HEK293 (cell line): Measurements from ENCODE around the gene PNPLA6.

Experiments used
- CTCF ChIA-PET: fragments of 350-600 bp; formaldehyde crosslinking; extraction: SDS; loops from one replicate; lab custom pipeline; 2021; ENCODE audit warnings: antibody characterized with exemption; lab: Yijun Ruan, JAX
- POLR2A ChIA-PET: fragments of 300-600 bp; formaldehyde crosslinking; extraction: SDS; loops from one replicate; lab custom pipeline; 2020; ENCODE audit warnings: antibody characterized with exemption, inconsistent platforms; lab: Yijun Ruan, JAX
- H3K27ac ChIP-seq: fragments of 200-500 bp; sonication (Bioruptor generic); 2 replicates; pipeline ENCODE4 v1.5.1; 2014; ENCODE audit warnings: low read depth, low read length, control low read depth, inconsistent platforms; ENCODE audit errors: extremely low read depth
- H3K36me3 ChIP-seq, 2 experiments: fragments of 200-500 bp in 1 of 2; sonication (Bioruptor generic) in 1 of 2; 1 replicate in 1 of 2; 2 replicates in 1 of 2; pipeline ENCODE4 v1.5.1; 2014 to 2017; ENCODE audit warnings: inconsistent platforms in 2 of 2, low read length in 2 of 2; ENCODE audit not compliant: control insufficient read depth in 2 of 2, insufficient read depth in 1 of 2
- H3K4me1 ChIP-seq: fragments of 200-500 bp; sonication (Bioruptor generic); 2 replicates; pipeline ENCODE4 v1.5.1; 2014; ENCODE audit warnings: mild to moderate bottlenecking, low read length, inconsistent platforms; ENCODE audit not compliant: control insufficient read depth, insufficient read depth
- H3K4me3 ChIP-seq: 2 replicates; pipeline ENCODE4 v1.5.1; 2011; ENCODE audit warnings: low read depth, mild to moderate bottlenecking, control low read depth, low read length, moderate library complexity
- H3K9me3 ChIP-seq: fragments of 200-500 bp; sonication (Bioruptor generic); 2 replicates; pipeline ENCODE4 v1.5.1; 2014; ENCODE audit warnings: low read depth, low read length, inconsistent platforms; ENCODE audit not compliant: control insufficient read depth, insufficient read depth
- GFI1B ChIP-seq: fragments of 450-650 bp; formaldehyde crosslinking; IDR thresholded peaks from 2 replicates; pipeline ENCODE4 v1.5.1; 2016; ENCODE audit warnings: missing biosample characterization, missing genetic modification characterization
- GLI4 ChIP-seq: fragments of 450-650 bp; formaldehyde crosslinking; IDR thresholded peaks from 2 replicates; pipeline ENCODE4 v1.5.1; 2016; ENCODE audit warnings: missing biosample characterization, missing genetic modification characterization
- KLF10 ChIP-seq: fragments of 450-650 bp; IDR thresholded peaks from 2 replicates; pipeline ENCODE4 v1.5.1; 2018; ENCODE audit warnings: missing biosample characterization, mild to moderate bottlenecking, missing genetic modification characterization
- KLF16 ChIP-seq: fragments of 450-650 bp; formaldehyde crosslinking; IDR thresholded peaks from 2 replicates; pipeline ENCODE4 v1.5.1; 2017; ENCODE audit warnings: missing biosample characterization, missing genetic modification characterization
- KLF7 ChIP-seq: fragments of 450-650 bp; formaldehyde crosslinking; IDR thresholded peaks from 2 replicates; pipeline ENCODE4 v1.5.1; 2016; ENCODE audit warnings: missing biosample characterization, missing genetic modification characterization, borderline replicate concordance
- KLF8 ChIP-seq: fragments of 450-650 bp; formaldehyde crosslinking; IDR thresholded peaks from 2 replicates; pipeline ENCODE4 v1.5.1; 2016; ENCODE audit warnings: missing biosample characterization, missing genetic modification characterization
- KLF9 ChIP-seq: fragments of 450-650 bp; formaldehyde crosslinking; IDR thresholded peaks from 2 replicates; pipeline ENCODE4 v1.5.1; 2016; ENCODE audit warnings: missing biosample characterization, missing genetic modification characterization, low read depth
- MYNN ChIP-seq: fragments of 450-650 bp; formaldehyde crosslinking; IDR thresholded peaks from 2 replicates; pipeline ENCODE4 v1.5.1; 2016; ENCODE audit warnings: missing biosample characterization, missing genetic modification characterization, borderline replicate concordance
- OSR2 ChIP-seq: fragments of 450-650 bp; formaldehyde crosslinking; IDR thresholded peaks from 2 replicates; pipeline ENCODE4 v1.5.1; 2016; ENCODE audit warnings: missing biosample characterization, missing genetic modification characterization
- SALL2 ChIP-seq: fragments of 450-650 bp; formaldehyde crosslinking; IDR thresholded peaks from 2 replicates; pipeline ENCODE4 v1.5.0; 2017; ENCODE audit warnings: missing biosample characterization, mild to moderate bottlenecking, missing genetic modification characterization, borderline replicate concordance
- ZBTB20 ChIP-seq: fragments of 450-650 bp; formaldehyde crosslinking; IDR thresholded peaks from 2 replicates; pipeline ENCODE4 v1.5.1; 2016; ENCODE audit warnings: missing biosample characterization, missing genetic modification characterization
- ZFP69B ChIP-seq: fragments of 450-650 bp; formaldehyde crosslinking; IDR thresholded peaks from 2 replicates; pipeline ENCODE4 v1.5.1; 2016; ENCODE audit warnings: missing biosample characterization, missing genetic modification characterization
- ZNF10 ChIP-seq: fragments of 450-650 bp; formaldehyde crosslinking; IDR thresholded peaks from 2 replicates; pipeline ENCODE4 v1.5.1; 2017; ENCODE audit warnings: missing biosample characterization, missing genetic modification characterization
- ZNF140 ChIP-seq: fragments of 450-650 bp; formaldehyde crosslinking; IDR thresholded peaks from 2 replicates; pipeline ENCODE4 v1.5.1; 2016; ENCODE audit warnings: missing biosample characterization, missing genetic modification characterization
- ZNF169 ChIP-seq: fragments of 450-650 bp; formaldehyde crosslinking; IDR thresholded peaks from 2 replicates; pipeline ENCODE4 v1.5.1; 2016; ENCODE audit warnings: missing biosample characterization, missing genetic modification characterization
- ZNF184 ChIP-seq: fragments of 450-650 bp; IDR thresholded peaks from 2 replicates; pipeline ENCODE4 v1.5.1; 2018; ENCODE audit warnings: missing biosample characterization, mild to moderate bottlenecking, missing genetic modification characterization
- ZNF248 ChIP-seq: fragments of 450-650 bp; formaldehyde crosslinking; IDR thresholded peaks from 2 replicates; pipeline ENCODE4 v1.5.1; 2017; ENCODE audit warnings: missing biosample characterization, missing genetic modification characterization
- ZNF354C ChIP-seq: fragments of 450-650 bp; formaldehyde crosslinking; IDR thresholded peaks from 2 replicates; pipeline ENCODE4 v1.5.1; 2016; ENCODE audit warnings: missing biosample characterization, missing genetic modification characterization, low read depth, borderline replicate concordance
- ZNF473 ChIP-seq: fragments of 450-650 bp; formaldehyde crosslinking; IDR thresholded peaks from 2 replicates; pipeline ENCODE4 v1.5.1; 2017; ENCODE audit warnings: missing biosample characterization, missing genetic modification characterization
- ZNF48 ChIP-seq: fragments of 450-650 bp; formaldehyde crosslinking; IDR thresholded peaks from 2 replicates; pipeline ENCODE4 v1.5.1; 2016; ENCODE audit warnings: missing biosample characterization, missing genetic modification characterization
- ZNF488 ChIP-seq: fragments of 450-650 bp; formaldehyde crosslinking; IDR thresholded peaks from 2 replicates; pipeline ENCODE4 v1.5.1; 2016; ENCODE audit warnings: missing biosample characterization, missing genetic modification characterization
- ZNF501 ChIP-seq: fragments of 450-650 bp; formaldehyde crosslinking; IDR thresholded peaks from 2 replicates; pipeline ENCODE4 v1.5.1; 2016; ENCODE audit warnings: missing biosample characterization, missing genetic modification characterization
- ZNF548 ChIP-seq: fragments of 450-650 bp; formaldehyde crosslinking; IDR thresholded peaks from 2 replicates; pipeline ENCODE4 v1.5.1; 2016; ENCODE audit warnings: missing biosample characterization, missing genetic modification characterization
- ZNF558 ChIP-seq: fragments of 450-650 bp; formaldehyde crosslinking; IDR thresholded peaks from 2 replicates; pipeline ENCODE4 v1.5.1; 2016; ENCODE audit warnings: missing biosample characterization, missing genetic modification characterization
- ZNF571 ChIP-seq: fragments of 450-650 bp; formaldehyde crosslinking; IDR thresholded peaks from 2 replicates; pipeline ENCODE4 v1.5.0; 2017; ENCODE audit warnings: missing biosample characterization, missing genetic modification characterization
- ZNF626 ChIP-seq: fragments of 450-650 bp; sonication (Bioruptor Pico); formaldehyde crosslinking; IDR thresholded peaks from 2 replicates; pipeline ENCODE4 v1.5.1; 2018; ENCODE audit warnings: missing biosample characterization, missing genetic modification characterization, inconsistent platforms
- ZNF658 ChIP-seq: fragments of 450-650 bp; formaldehyde crosslinking; IDR thresholded peaks from 2 replicates; pipeline ENCODE4; 2016; ENCODE audit warnings: missing biosample characterization, missing genetic modification characterization
- ZNF830 ChIP-seq: fragments of 450-650 bp; IDR thresholded peaks from 2 replicates; pipeline ENCODE4 v1.5.0; 2018; ENCODE audit warnings: missing biosample characterization, missing genetic modification characterization, low read depth, mild to moderate bottlenecking, moderate library complexity
- ZSCAN30 ChIP-seq: fragments of 450-650 bp; IDR thresholded peaks from 2 replicates; pipeline ENCODE4 v1.5.1; 2018; ENCODE audit warnings: missing biosample characterization, mild to moderate bottlenecking, missing genetic modification characterization, moderate library complexity
- TF ChIP-seq, protein P1 (sequence below): fragments of 450-650 bp; formaldehyde crosslinking; IDR thresholded peaks from 2 replicates; pipeline ENCODE4 v1.5.1; 2016; ENCODE audit warnings: missing biosample characterization, missing genetic modification characterization

PNPLA6 gene

DNA sequence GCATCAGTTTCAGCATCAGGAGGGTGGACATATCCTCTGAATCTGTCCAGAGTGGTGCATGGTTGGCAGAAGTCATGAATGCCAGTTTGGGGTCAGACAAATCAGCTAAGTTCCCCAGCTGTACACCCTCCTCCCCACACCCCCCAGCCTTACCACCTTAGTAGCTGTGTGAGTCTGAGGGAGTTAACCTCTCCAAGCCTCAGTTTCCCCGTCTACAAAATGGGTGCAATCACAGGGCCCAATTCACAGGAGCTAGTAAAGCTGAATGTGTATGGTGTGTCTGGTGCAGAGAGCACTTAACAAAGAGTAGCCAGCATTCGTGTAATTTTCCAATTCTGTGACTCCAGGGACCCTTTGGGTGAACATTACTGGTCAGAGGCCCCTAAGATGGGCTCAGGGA lies 33.0 kb upstream of the PNPLA6 start:
- TF ChIP-seq ZNF10 (tag by site-specific recombination) (no peak), KLF8 (tag by site-specific recombination) (peak; percentile 24; the same call in 1 of the 2 replicates)
- POLR2A ChIA-PET = no interaction called here
- H3K9me3 ChIP-seq = no peaks in the 10 kb centered on the region

DNA sequence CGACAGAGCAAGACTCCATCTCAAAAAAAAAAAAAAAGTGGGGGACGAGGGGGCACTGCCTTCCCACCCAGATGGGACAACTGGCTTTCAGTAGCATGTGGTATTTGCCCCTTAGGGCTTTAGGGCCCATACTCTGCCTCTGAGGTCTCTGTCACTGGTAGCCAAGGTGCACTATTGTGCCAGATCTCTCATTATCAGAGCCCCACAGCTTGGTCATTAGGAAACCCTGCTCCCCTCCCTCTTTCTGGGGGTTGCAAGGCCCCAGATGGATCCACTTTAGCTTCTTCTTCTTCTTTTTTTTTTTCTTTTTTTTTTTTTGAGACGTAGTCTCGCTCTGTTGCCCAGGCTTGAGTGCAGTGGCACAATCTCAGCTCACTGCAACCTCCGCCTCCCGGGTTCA lies 30.8 kb upstream of the PNPLA6 start:
- peaks cover 4% of the 10 kb centered on the region; the same call in 1 of the 2 replicates for H3K4me1 ChIP-seq
- POLR2A ChIA-PET = no interaction called here

More for the DNA sequence above, 33.0 kb upstream of the PNPLA6 start:
- CTCF ChIA-PET = interaction anchor here (0.5 kb wide), 1 partner anchor 8 kb away, joined by 4 read pairs; no protein-coding TSS in a partner anchor
- H3K4me1 ChIP-seq = peaks cover 4% of the 10 kb centered on the region; the same call in 1 of the 2 replicates
- H3K27ac ChIP-seq = no peak overlapping the region
- no peak overlapping the region for H3K4me3 ChIP-seq
- H3K36me3 ChIP-seq = no peaks in the 10 kb centered on the region

DNA sequence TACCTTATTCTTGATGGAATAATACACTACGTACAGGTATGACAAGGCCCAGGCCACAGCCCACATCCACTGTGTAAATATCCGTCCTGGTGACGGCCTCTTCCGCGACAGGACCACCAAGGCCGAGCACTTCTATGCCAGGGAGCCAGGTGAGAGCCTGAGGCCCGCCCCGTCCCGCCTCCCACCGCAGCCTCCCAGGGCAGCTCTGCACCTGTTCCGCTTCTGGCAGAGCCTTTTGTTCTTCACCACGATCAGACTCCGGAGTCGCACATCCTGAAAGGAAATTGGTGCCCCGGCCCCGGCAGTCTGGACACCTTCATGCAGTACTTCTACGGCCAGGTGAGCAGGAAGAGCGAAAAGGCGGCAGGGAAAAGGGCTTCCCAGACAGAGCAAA lies 30.2 kb upstream of the PNPLA6 start:
- CTCF ChIA-PET = interaction anchor here (0.7 to 2.4 kb wide), 2 partner anchors 8 to 173 kb away, joined by 3 to 14 read pairs; a partner anchor contains a TSS
- POLR2A ChIA-PET = interaction anchor here (1.1 to 2.4 kb wide), 4 partner anchors 18 to 436 kb away, joined by 3 to 12 read pairs (median 4); partner anchors contain the start of genes MCOLN1 and ZNF557

More for the DNA sequence above, 30.8 kb upstream of the PNPLA6 start:
- H3K27ac ChIP-seq = no peak overlapping the region
- TF ChIP-seq ZBTB20 = no peak
- no peak for TF ChIP-seq ZNF626
- TF ChIP-seq ZNF558 = no peak
- no peak for TF ChIP-seq ZNF488 (tag by site-specific recombination)
- no peak for TF ChIP-seq KLF8 (tag by site-specific recombination)
- H3K4me3 ChIP-seq = no peak overlapping the region
- H3K9me3 ChIP-seq = no peaks in the 10 kb centered on the region
- H3K36me3 ChIP-seq = no peaks in the 10 kb centered on the region
- CTCF ChIA-PET = no interaction called here

DNA sequence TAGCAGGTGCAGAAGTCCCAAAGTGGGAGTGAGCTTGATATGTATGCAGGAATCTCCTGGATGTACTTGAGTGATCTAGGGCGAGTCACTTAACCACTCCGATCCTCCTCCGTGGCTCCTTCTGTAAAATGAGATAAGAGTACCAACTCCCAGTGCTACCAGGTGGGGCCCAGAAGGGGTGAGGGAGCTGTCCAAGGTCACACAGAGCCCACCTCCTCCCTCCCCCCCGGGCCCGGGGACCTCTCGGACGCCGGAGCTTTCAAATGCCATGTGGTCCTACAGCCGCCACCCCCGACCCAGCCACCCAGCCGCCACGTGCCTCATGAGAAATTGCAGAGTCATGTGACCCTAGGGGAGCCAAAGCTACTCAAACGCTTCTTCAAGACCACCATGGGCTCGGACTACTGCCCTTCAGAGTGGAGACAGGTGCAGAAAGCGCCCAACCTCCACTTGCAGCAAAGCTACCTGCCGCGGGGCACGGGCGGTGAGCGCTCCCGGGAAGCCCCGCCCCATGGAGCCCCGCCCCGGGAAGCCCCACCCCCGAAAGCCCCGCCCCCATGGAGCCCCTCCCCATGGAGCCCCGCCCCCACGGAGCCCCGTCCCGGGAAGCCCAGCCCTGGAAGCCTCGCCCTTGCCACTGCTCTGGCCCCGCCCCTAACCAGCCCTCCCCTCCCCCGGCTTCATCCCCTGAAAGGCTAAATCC lies 29.7 kb upstream of the PNPLA6 start:
- Histone ChIP-seq H3K36me3 (no peaks in the 10 kb centered on the region), H3K4me1 (peaks cover 4% of the 10 kb centered on the region; the same call in 1 of the 2 replicates), H3K4me3 (peak overlapping the region; percentile 20), H3K9me3 (no peaks in the 10 kb centered on the region), H3K27ac (no peak overlapping the region; the same call in 1 of the 2 replicates)
- POLR2A ChIA-PET = interaction anchor here (0.9 to 2.4 kb wide), 5 partner anchors 10 to 437 kb away, joined by 3 to 12 read pairs (median 4); partner anchors contain the start of genes MCOLN1, ZNF358 and ZNF557
- CTCF ChIA-PET = interaction anchor here (0.6 to 2.4 kb wide), 3 partner anchors 9 to 172 kb away, joined by 3 to 14 read pairs (median 4); a partner anchor contains a TSS
- no peak for TF ChIP-seq SALL2 (tag by site-specific recombination)
- no peak for TF ChIP-seq ZNF658 (tag by site-specific recombination)
- TF ChIP-seq MYNN = no peak
- no peak for TF ChIP-seq ZNF626
- no peak for TF ChIP-seq GFI1B (tag by site-specific recombination)
- no peak for TF ChIP-seq ZNF830 (tag by site-specific recombination)
- no peak for TF ChIP-seq ZNF558
- TF ChIP-seq ZNF354C (tag by site-specific recombination) = no peak
- TF ChIP-seq ZNF169 = no peak
- TF ChIP-seq ZFP69B = peak; percentile 43; the same call in 1 of the 2 replicates
- peak; percentile 33; the same call in 1 of the 2 replicates for TF ChIP-seq KLF16
- TF ChIP-seq KLF10 (tag by site-specific recombination) = 0 out of 2 replicates have a peak, but pooled peaks have one; percentile 41
- no peak for TF ChIP-seq GLI4
- TF ChIP-seq ZNF184 (tag by site-specific recombination) = no peak
- TF ChIP-seq, protein P1, sequence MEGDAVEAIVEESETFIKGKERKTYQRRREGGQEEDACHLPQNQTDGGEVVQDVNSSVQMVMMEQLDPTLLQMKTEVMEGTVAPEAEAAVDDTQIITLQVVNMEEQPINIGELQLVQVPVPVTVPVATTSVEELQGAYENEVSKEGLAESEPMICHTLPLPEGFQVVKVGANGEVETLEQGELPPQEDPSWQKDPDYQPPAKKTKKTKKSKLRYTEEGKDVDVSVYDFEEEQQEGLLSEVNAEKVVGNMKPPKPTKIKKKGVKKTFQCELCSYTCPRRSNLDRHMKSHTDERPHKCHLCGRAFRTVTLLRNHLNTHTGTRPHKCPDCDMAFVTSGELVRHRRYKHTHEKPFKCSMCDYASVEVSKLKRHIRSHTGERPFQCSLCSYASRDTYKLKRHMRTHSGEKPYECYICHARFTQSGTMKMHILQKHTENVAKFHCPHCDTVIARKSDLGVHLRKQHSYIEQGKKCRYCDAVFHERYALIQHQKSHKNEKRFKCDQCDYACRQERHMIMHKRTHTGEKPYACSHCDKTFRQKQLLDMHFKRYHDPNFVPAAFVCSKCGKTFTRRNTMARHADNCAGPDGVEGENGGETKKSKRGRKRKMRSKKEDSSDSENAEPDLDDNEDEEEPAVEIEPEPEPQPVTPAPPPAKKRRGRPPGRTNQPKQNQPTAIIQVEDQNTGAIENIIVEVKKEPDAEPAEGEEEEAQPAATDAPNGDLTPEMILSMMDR (tag by site-specific recombination) = no peak
- no peak for TF ChIP-seq ZNF501 (tag by site-specific recombination)
- TF ChIP-seq ZNF48 (tag by site-specific recombination) = no peak
- TF ChIP-seq OSR2 (tag by site-specific recombination) = peak; percentile 35; the same call in 1 of the 2 replicates
- no peak for TF ChIP-seq ZNF571 (tag by site-specific recombination)
- peak; percentile 44; the same call in 1 of the 2 replicates for TF ChIP-seq KLF9

More for the DNA sequence above, 30.2 kb upstream of the PNPLA6 start:
- TF ChIP-seq ZSCAN30 = no peak
- TF ChIP-seq ZNF248 = no peak
- TF ChIP-seq KLF7 (tag by site-specific recombination) = no peak
- no peak for TF ChIP-seq ZNF140 (tag by site-specific recombination)
- TF ChIP-seq ZNF548 (tag by site-specific recombination) = no peak
- no peak for TF ChIP-seq ZNF473
- no peaks in the 10 kb centered on the region for H3K36me3 ChIP-seq
- peaks cover 4% of the 10 kb centered on the region; the same call in 1 of the 2 replicates for H3K4me1 ChIP-seq
- no peak overlapping the region for H3K4me3 ChIP-seq
- no peak overlapping the region for H3K27ac ChIP-seq
- no peaks in the 10 kb centered on the region for H3K9me3 ChIP-seq
